K562 (cell line): ENCODE data around the gene SRSF11.

Experiments
- CTCF ChIP-seq, 3 experiments: IDR thresholded peaks in 2 of 3; conservative IDR thresholded peaks in 1 of 3; 2 replicates each; pipeline ENCODE4 v1.5.1; 2011 to 2012; ENCODE audit warnings: low read length in 3 of 3, mild to moderate bottlenecking in 3 of 3, control low read depth in 2 of 3, improper control_type of control experiment in 1 of 3, inconsistent platforms in 1 of 3, low read depth in 1 of 3, mixed read lengths in 1 of 3, moderate library complexity in 1 of 3; ENCODE audit not compliant: insufficient read depth in 2 of 3
- MAFG ChIP-seq: fragments of 450-650 bp; conservative IDR thresholded peaks from 2 replicates; pipeline ENCODE4 v1.6.1; 2016; ENCODE audit warnings: missing genetic modification characterization, missing compliant biosample characterization
- MCM2 ChIP-seq: fragments of 450-650 bp; IDR thresholded peaks from 2 replicates; pipeline ENCODE4 v1.6.1; 2017; ENCODE audit warnings: low read depth, mild to moderate bottlenecking
- POLR2A ChIP-seq: fragments of 450-650 bp; conservative IDR thresholded peaks from 2 replicates; pipeline ENCODE4 v1.6.1; 2016

- TF ChIP-seq MAFG (tag) (no peak), CTCF (IDR thresholded peaks at IDR 0.05 in 2 of 3, conservative IDR thresholded peaks at IDR 0.05 in 1 of 3; ENCODE audit: insufficient read depth in 2 of 3, low read depth in 1 of 3, low read length in 3 of 3) (no peak), POLR2A (no peak), MCM2 (no peak)
Observed at GRCh38 chr1:70195342-70195741, 25.8 kb upstream of the SRSF11 start.
